ENCODE data around the gene HDAC4. TPM values are rescaled to one million over a fixed set of nuclear protein-coding genes. Genes with fewer than 3 reads are reported as not detected.

Gene HDAC4
- total RNA-seq, 1 donor from 2014 or later = 7.8 TPM

- no peak for DNase-seq (ENCODE audit: low read depth)
- no peaks in the 10 kb centered on the region for H3K27me3 ChIP-seq (ENCODE audit: control insufficient read depth, insufficient read depth, low read length)
- no peaks in the 10 kb centered on the region for H3K36me3 ChIP-seq (ENCODE audit: control insufficient read depth, insufficient read depth, low read length)
- TF ChIP-seq CTCF (IDR thresholded peaks at IDR 0.05; ENCODE audit: insufficient read depth, low read length, poor library complexity, severe bottlenecking) = no peak
- no peak overlapping the region for H3K4me3 ChIP-seq (ENCODE audit: low read depth, low read length)
Observed at GRCh38 chr2:239086325-239087020, 314.3 kb downstream of the HDAC4 start.

- no peak for DNase-seq (ENCODE audit: low read depth)
- Histone ChIP-seq H3K36me3 (ENCODE audit: control insufficient read depth, insufficient read depth, low read length) (no peaks in the 10 kb centered on the region), H3K4me3 (ENCODE audit: low read depth, low read length) (no peak overlapping the region), H3K27me3 (ENCODE audit: control insufficient read depth, insufficient read depth, low read length) (no peaks in the 10 kb centered on the region)
- TF ChIP-seq CTCF (IDR thresholded peaks at IDR 0.05; ENCODE audit: insufficient read depth, low read length, poor library complexity, severe bottlenecking) = no peak
Observed at GRCh38 chr2:239085201-239085992, 315.4 kb downstream of the HDAC4 start.

- Histone ChIP-seq H3K27me3 (ENCODE audit: control insufficient read depth, insufficient read depth, low read length) (no peaks in the 10 kb centered on the region), H3K36me3 (ENCODE audit: control insufficient read depth, insufficient read depth, low read length) (no peaks in the 10 kb centered on the region), H3K4me3 (ENCODE audit: low read depth, low read length) (no peak overlapping the region)
- TF ChIP-seq CTCF (IDR thresholded peaks at IDR 0.05; ENCODE audit: insufficient read depth, low read length, poor library complexity, severe bottlenecking) = no peak
- no peak for DNase-seq (ENCODE audit: low read depth)
Observed at GRCh38 chr2:239084007-239084406, 316.8 kb downstream of the HDAC4 start.

GRCh38 chr2:239082425-239082824 is 318.4 kb downstream of the HDAC4 start:
- H3K4me3 ChIP-seq (ENCODE audit: low read depth, low read length) = no peak overlapping the region
- no peaks in the 10 kb centered on the region for H3K36me3 ChIP-seq (ENCODE audit: control insufficient read depth, insufficient read depth, low read length)
- TF ChIP-seq CTCF (IDR thresholded peaks at IDR 0.05; ENCODE audit: insufficient read depth, low read length, poor library complexity, severe bottlenecking) = no peak
- no peaks in the 10 kb centered on the region for H3K27me3 ChIP-seq (ENCODE audit: control insufficient read depth, insufficient read depth, low read length)
- DNase-seq (ENCODE audit: low read depth) = no peak

GRCh38 chr2:239081622-239082021 is 319.2 kb downstream of the HDAC4 start:
- Histone ChIP-seq H3K27me3 (ENCODE audit: control insufficient read depth, insufficient read depth, low read length) (no peaks in the 10 kb centered on the region), H3K36me3 (ENCODE audit: control insufficient read depth, insufficient read depth, low read length) (no peaks in the 10 kb centered on the region), H3K4me3 (ENCODE audit: low read depth, low read length) (no peak overlapping the region)
- no peak for TF ChIP-seq CTCF (IDR thresholded peaks at IDR 0.05; ENCODE audit: insufficient read depth, low read length, poor library complexity, severe bottlenecking)
- no peak for DNase-seq (ENCODE audit: low read depth)

Data from kidney epithelial cell (primary cell).